Measurements from ENCODE around the gene EIF4B. TPM values are rescaled to one million over a fixed set of nuclear protein-coding genes. Genes with fewer than 3 reads are reported as not detected.

Gene EIF4B
- total and polyA plus RNA-seq, 9 of the 15 experiments (the other 6 are each of a cell fraction or from before 2014, with no cell fraction given): 138 to 669 (median 552) TPM

DNA sequence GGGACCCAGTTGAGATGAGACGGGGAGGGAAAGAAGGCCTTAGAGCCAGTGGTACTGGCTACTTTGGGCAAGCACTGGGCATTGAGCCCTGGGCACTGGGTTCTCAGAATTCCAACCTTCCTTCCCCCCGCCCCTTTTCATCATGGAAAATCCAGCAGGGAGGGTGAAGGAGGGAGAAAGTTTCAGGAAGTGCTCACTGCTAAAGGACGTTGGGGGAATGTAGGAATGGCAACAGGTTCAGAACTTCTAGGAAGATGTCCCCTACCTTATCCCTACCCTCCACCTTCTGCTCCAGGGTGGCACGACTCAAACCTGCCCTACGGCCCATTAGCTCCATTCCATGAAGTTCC lies 39.4 kb downstream of the EIF4B start:
- DNase-seq (ENCODE audit: extremely low read depth in 1 of 4, low spot score in 3 of 4) (no peak), ATAC-seq (no peak), FAIRE-seq (no peak)
- no peak for TF ChIP-seq E2F6 (IDR thresholded peaks at IDR 0.05; ENCODE audit: borderline replicate concordance in 1 of 2, extremely low read depth in 1 of 2, insufficient read depth in 1 of 2, insufficient read length in 1 of 2, low read depth in 1 of 2, low read length in 1 of 2, poor library complexity in 1 of 2, severe bottlenecking in 1 of 2)
- TF ChIP-seq SPI1 (IDR thresholded peaks at IDR 0.05; ENCODE audit: borderline replicate concordance, low read depth, low read length): peak; percentile 31; the same call in 1 of the 2 replicates
- peak; percentile 29 for TF ChIP-seq KDM5B (IDR thresholded peaks at IDR 0.05; ENCODE audit: insufficient replicate concordance, low read depth, low read length)
- Histone ChIP-seq H3K79me2 (ENCODE audit: control insufficient read depth, insufficient read depth, low read length) (peaks cover 4% of the 10 kb centered on the region; the same call in 1 of the 3 replicates), H3K9me3 (replicated peaks; ENCODE audit: control insufficient read depth, insufficient read depth, low read depth, low read length) (no peaks in the 10 kb centered on the region), H3K36me3 (ENCODE audit: control insufficient read depth, insufficient read depth, low read length) (peaks cover 11% of the 10 kb centered on the region; the same call in 2 of the 3 replicates), H3K4me1 (replicated peaks in 1 of 2; ENCODE audit: control insufficient read depth in 2 of 2, insufficient read depth in 2 of 2, low read length in 2 of 2) (peaks cover 48 to 56% of the 10 kb centered on the region in 2 experiments), H3K9me1 (ENCODE audit: control insufficient read depth, insufficient read depth, low read length) (no peaks in the 10 kb centered on the region), H3K9ac (ENCODE audit: insufficient read depth in 1 of 2, low read depth in 2 of 2, low read length in 2 of 2) (peak overlapping the region; percentile 72 to 84; a peak in 3 of 4 replicates), H3K4me2 (ENCODE audit: insufficient read depth, low read length) (peak overlapping the region; percentile 97), H3K27ac (ENCODE audit: extremely low read depth, low read depth, low read length) (peak overlapping the region; percentile 88), H4K20me1 (replicated peaks; ENCODE audit: control insufficient read depth, insufficient read depth, low read length) (peaks cover 6% of the 10 kb centered on the region), H3K27me3 (ENCODE audit: control insufficient read depth in 2 of 2, insufficient read depth in 2 of 2, low read length in 2 of 2) (no peaks in the 10 kb centered on the region), H2AFZ (ENCODE audit: low read depth, low read length) (0 out of 2 replicates have a peak overlapping the region, but pooled peaks have one; percentile 71), H3K4me3 (peak overlapping the region; percentile 67; the same call in 1 of the 2 replicates)
- no TSS peak for BruUV-seq (replicated peaks)
- in situ Hi-C loops (cut with MboI): no loop called here
- POLR2A ChIA-PET: interaction anchor here (0.8 to 3.8 kb wide), 3 partner anchors 8 to 104 kb away, joined by 3 to 20 read pairs (median 3); no protein-coding TSS in a partner anchor
- intact Hi-C loops (cut with micrococcal nuclease): loop anchor here (5.0 kb wide), 1 partner anchor 38 kb away; the partner anchor contains the start of gene EIF4B
- CTCF ChIA-PET (ENCODE audit: low intra/inter-chr PET ratio): no interaction called here
- 60% methylated on average over 4 of the region's 5 CpGs for WGBS (ENCODE audit: insufficient coverage, low coverage, missing lambda C conversion rate)
